EH (cell line): Measurements from ENCODE around the gene ALPI.
A peak's percentile ranks its signal among the peaks of the same experiment; 100 is the strongest.
"Not testable (repeated sequence)": the region's sequence is repeated elsewhere in the genome, so short reads cannot be mapped to it uniquely, and the experiment has no call there.

Source experiments
- DNase-seq: peaks from one replicate; pipeline ENCODE4 v3.0.0-alpha.2; 2015; ENCODE audit warnings: low read depth

The ALPI gene

GRCh38 chr2:232421189-232421785, 34.7 kb upstream of the ALPI start:
- DNase-seq = no peak

GRCh38 chr2:232422051-232422450, 33.9 kb upstream of the ALPI start:
- DNase-seq = no peak

GRCh38 chr2:232422996-232423395, 33.0 kb upstream of the ALPI start:
- not testable (repeated sequence) for DNase-seq

- DNase-seq = not testable (repeated sequence)
These were observed 32.5 kb upstream of the ALPI start for GRCh38 chr2:232423407-232423806.

GRCh38 chr2:232431705-232432590, 24.0 kb upstream of the ALPI start:
- no peak for DNase-seq

- DNase-seq = no peak
These were observed 23.3 kb upstream of the ALPI start for GRCh38 chr2:232432598-232433184.

GRCh38 chr2:232433622-232434021, 22.3 kb upstream of the ALPI start:
- not testable (repeated sequence) for DNase-seq

GRCh38 chr2:232434091-232434490, 21.9 kb upstream of the ALPI start:
- DNase-seq = no peak

GRCh38 chr2:232434563-232435374, 21.2 kb upstream of the ALPI start:
- no peak for DNase-seq

- no peak for DNase-seq
These were observed 20.6 kb upstream of the ALPI start for GRCh38 chr2:232435375-232435648.

GRCh38 chr2:232435805-232436204, 20.1 kb upstream of the ALPI start:
- no peak for DNase-seq

GRCh38 chr2:232436381-232437194, 19.4 kb upstream of the ALPI start:
- peak; percentile 5 for DNase-seq

- DNase-seq = no peak
These were observed 18.8 kb upstream of the ALPI start for GRCh38 chr2:232437195-232437571.

- DNase-seq = no peak
These were observed 17.9 kb upstream of the ALPI start for GRCh38 chr2:232438091-232438490.

- peak; percentile 29 for DNase-seq
These were observed 16.8 kb upstream of the ALPI start for GRCh38 chr2:232438951-232439757.

- DNase-seq = no peak
These were observed 16.2 kb upstream of the ALPI start for GRCh38 chr2:232439758-232440135.

GRCh38 chr2:232440220-232441018, 15.5 kb upstream of the ALPI start:
- peak; percentile 69 for DNase-seq

GRCh38 chr2:232441147-232441651, 14.8 kb upstream of the ALPI start:
- no peak for DNase-seq

- DNase-seq = not testable (repeated sequence)
These were observed 14.0 kb upstream of the ALPI start for GRCh38 chr2:232441922-232442321.

GRCh38 chr2:232442431-232442830, 13.5 kb upstream of the ALPI start:
- DNase-seq = not testable (repeated sequence)
